ENCODE results near the gene SPACA5B.
"Not testable (repeated sequence)": the region's sequence is repeated elsewhere in the genome, so short reads cannot be mapped to it uniquely, and the experiment has no call there.

The SPACA5B gene

DNA sequence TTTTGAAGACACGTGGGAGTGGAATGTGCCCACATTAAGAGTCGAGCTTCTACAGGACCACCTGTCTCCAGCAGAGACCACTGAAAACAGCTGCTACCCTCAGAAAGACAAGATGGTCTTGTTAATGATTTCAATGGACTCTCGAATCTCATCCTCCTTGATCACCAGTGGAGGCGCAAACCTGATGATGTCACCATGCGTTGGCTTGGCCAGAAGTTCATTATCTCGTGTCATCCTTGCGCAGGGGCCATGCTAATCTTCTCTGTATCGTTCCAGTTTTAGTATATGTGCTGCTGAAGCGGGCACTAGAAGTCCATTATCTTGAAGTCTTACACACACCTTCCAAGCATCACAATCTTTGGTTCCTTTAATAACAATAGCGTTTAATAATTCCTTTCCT, 23.3 kb downstream of the SPACA5B start:
- TF ChIP-seq EZH2phosphoT487 (IDR thresholded peaks at IDR 0.05; ENCODE audit: borderline replicate concordance, low read length) (no peak), CTCF (IDR thresholded peaks at IDR 0.05; ENCODE audit: low read depth, low read length, poor library complexity, severe bottlenecking) (no peak)
- Histone ChIP-seq H3K27ac (ENCODE audit: low read depth, low read length) (no peak overlapping the region), H3K4me1 (ENCODE audit: control insufficient read depth, low read length) (no peaks in the 10 kb centered on the region), H3K4me3 (ENCODE audit: low read length) (no peak overlapping the region), H3F3A (ENCODE audit: control insufficient read depth, insufficient read depth) (no peaks in the 10 kb centered on the region), H3K27me3 (ENCODE audit: control insufficient read depth, low read length) (no peaks in the 10 kb centered on the region), H3K9me3 (ENCODE audit: control insufficient read depth, insufficient read depth, low read length) (no peaks in the 10 kb centered on the region), H3K9me2 (replicated peaks; ENCODE audit: control insufficient read depth, low read length) (no peaks in the 10 kb centered on the region), H3K36me3 (ENCODE audit: control insufficient read depth, low read length) (no peaks in the 10 kb centered on the region), H3K4me2 (ENCODE audit: low read length) (no peak overlapping the region), H3K79me2 (ENCODE audit: control insufficient read depth, low read length) (no peaks in the 10 kb centered on the region), H4K20me1 (ENCODE audit: control insufficient read depth, insufficient read depth, low read depth, low read length) (no peaks in the 10 kb centered on the region)

GRCh38 chrX:48154796-48155195, 24.4 kb downstream of the SPACA5B start:
- Histone ChIP-seq H3K9me2 (replicated peaks; ENCODE audit: control insufficient read depth, low read length) (no peaks in the 10 kb centered on the region), H3K4me1 (ENCODE audit: control insufficient read depth, low read length) (no peaks in the 10 kb centered on the region), H3K27ac (ENCODE audit: low read depth, low read length) (no peak overlapping the region), H3K79me2 (ENCODE audit: control insufficient read depth, low read length) (no peaks in the 10 kb centered on the region), H3K4me2 (ENCODE audit: low read length) (no peak overlapping the region), H3K36me3 (ENCODE audit: control insufficient read depth, low read length) (no peaks in the 10 kb centered on the region), H4K20me1 (ENCODE audit: control insufficient read depth, insufficient read depth, low read depth, low read length) (no peaks in the 10 kb centered on the region), H3K27me3 (ENCODE audit: control insufficient read depth, low read length) (no peaks in the 10 kb centered on the region), H3K9me3 (ENCODE audit: control insufficient read depth, insufficient read depth, low read length) (no peaks in the 10 kb centered on the region), H3F3A (ENCODE audit: control insufficient read depth, insufficient read depth) (no peaks in the 10 kb centered on the region), H3K4me3 (ENCODE audit: low read length) (no peak overlapping the region)
- no peak for TF ChIP-seq EZH2phosphoT487 (IDR thresholded peaks at IDR 0.05; ENCODE audit: borderline replicate concordance, low read length)
- no peak for TF ChIP-seq CTCF (IDR thresholded peaks at IDR 0.05; ENCODE audit: low read depth, low read length, poor library complexity, severe bottlenecking)

DNA sequence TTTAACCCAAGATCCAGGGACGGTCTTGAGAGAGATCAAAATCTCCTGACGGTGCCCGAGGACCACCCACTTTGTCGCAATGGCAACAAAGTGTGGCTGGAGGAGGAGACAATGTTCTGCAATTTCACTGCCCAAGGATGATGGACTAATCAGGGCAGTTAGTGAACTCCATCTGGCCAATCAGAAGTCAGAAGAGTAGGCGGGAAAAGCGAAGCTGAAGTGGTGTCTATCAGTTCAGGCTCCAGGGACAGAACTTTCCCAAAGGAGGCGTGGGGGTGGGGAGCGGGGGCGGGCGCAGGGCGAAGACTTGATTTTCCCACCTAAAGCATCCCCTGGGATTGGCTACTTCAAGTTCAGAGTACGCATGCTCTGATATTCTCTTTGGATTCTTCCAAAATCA, 25.6 kb downstream of the SPACA5B start:
- Histone ChIP-seq H4K20me1 (ENCODE audit: control insufficient read depth, insufficient read depth, low read depth, low read length) (no peaks in the 10 kb centered on the region), H3K27ac (ENCODE audit: low read depth, low read length) (no peak overlapping the region), H3K36me3 (ENCODE audit: control insufficient read depth, low read length) (no peaks in the 10 kb centered on the region), H3K27me3 (ENCODE audit: control insufficient read depth, low read length) (no peaks in the 10 kb centered on the region), H3K4me2 (ENCODE audit: low read length) (no peak overlapping the region), H3F3A (ENCODE audit: control insufficient read depth, insufficient read depth) (no peaks in the 10 kb centered on the region), H3K4me1 (ENCODE audit: control insufficient read depth, low read length) (no peaks in the 10 kb centered on the region), H3K9me2 (replicated peaks; ENCODE audit: control insufficient read depth, low read length) (no peaks in the 10 kb centered on the region), H3K4me3 (ENCODE audit: low read length) (no peak overlapping the region), H3K79me2 (ENCODE audit: control insufficient read depth, low read length) (no peaks in the 10 kb centered on the region), H3K9me3 (ENCODE audit: control insufficient read depth, insufficient read depth, low read length) (no peaks in the 10 kb centered on the region)
- no peak for TF ChIP-seq CTCF (IDR thresholded peaks at IDR 0.05; ENCODE audit: low read depth, low read length, poor library complexity, severe bottlenecking)

DNA sequence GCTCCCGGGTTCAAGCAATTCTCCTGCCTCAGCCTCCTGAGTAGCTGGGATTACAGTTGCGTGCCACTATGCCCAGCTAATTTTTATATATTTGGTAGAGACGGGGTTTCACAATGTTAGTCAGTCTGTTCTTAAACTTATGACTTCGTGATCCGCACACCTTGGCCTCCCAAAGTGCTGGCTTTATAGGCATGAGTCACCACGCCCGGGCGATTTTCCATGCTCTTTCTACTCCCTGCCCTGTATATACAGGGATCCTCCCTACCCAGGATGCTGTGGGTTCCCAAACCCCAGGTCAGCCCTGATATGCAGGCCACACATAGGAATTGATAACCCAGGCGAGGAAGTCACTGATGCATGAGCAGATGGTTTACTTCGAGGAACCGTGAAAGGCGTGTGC, 34.8 kb downstream of the SPACA5B start:
- H3K4me2 ChIP-seq (ENCODE audit: low read length): no peak overlapping the region
- no peaks in the 10 kb centered on the region for H3K79me2 ChIP-seq (ENCODE audit: control insufficient read depth, low read length)
- H4K20me1 ChIP-seq (ENCODE audit: control insufficient read depth, insufficient read depth, low read depth, low read length): no peaks in the 10 kb centered on the region
- no peaks in the 10 kb centered on the region for H3K9me2 ChIP-seq (replicated peaks; ENCODE audit: control insufficient read depth, low read length)
- no peaks in the 10 kb centered on the region for H3F3A ChIP-seq (ENCODE audit: control insufficient read depth, insufficient read depth)
- no peaks in the 10 kb centered on the region for H3K36me3 ChIP-seq (ENCODE audit: control insufficient read depth, low read length)
- H3K4me3 ChIP-seq (ENCODE audit: low read length): no peak overlapping the region
- H3K27me3 ChIP-seq (ENCODE audit: control insufficient read depth, low read length): no peaks in the 10 kb centered on the region
- no peaks in the 10 kb centered on the region for H3K9me3 ChIP-seq (ENCODE audit: control insufficient read depth, insufficient read depth, low read length)
- no peak overlapping the region for H3K27ac ChIP-seq (ENCODE audit: low read depth, low read length)
- H3K4me1 ChIP-seq (ENCODE audit: control insufficient read depth, low read length): no peaks in the 10 kb centered on the region
- TF ChIP-seq EZH2phosphoT487 (IDR thresholded peaks at IDR 0.05; ENCODE audit: borderline replicate concordance, low read length) (no peak), CTCF (IDR thresholded peaks at IDR 0.05; ENCODE audit: low read depth, low read length, poor library complexity, severe bottlenecking) (no peak)

DNA sequence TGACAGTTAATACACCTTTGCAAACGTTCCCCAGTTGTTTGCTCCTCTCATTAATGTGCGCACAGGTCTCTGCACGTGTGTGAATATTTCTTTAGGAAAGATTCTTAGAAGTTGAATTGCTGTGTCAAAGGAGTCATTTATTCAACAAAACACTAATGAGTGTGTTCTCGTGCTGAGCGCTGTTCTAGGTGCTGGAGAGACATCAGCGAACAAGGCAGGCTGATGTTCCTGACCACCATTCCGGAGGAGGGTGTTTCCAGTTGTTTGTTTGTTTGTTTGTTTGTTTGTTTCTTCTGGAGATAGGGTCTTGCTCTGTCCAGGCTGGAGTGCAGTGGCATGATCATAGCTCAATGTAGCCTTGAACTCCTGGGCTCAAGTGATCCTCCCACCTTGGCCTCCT, 35.9 kb downstream of the SPACA5B start:
- H3K4me3 ChIP-seq (ENCODE audit: low read length): not testable (repeated sequence)

More for the DNA sequence above, 35.9 kb downstream of the SPACA5B start:
- H3K79me2 ChIP-seq (ENCODE audit: control insufficient read depth, low read length); H3K9me2 ChIP-seq (replicated peaks; ENCODE audit: control insufficient read depth, low read length); H3K4me1 ChIP-seq (ENCODE audit: control insufficient read depth, low read length); H3K27me3 ChIP-seq (ENCODE audit: control insufficient read depth, low read length); H3K9me3 ChIP-seq (ENCODE audit: control insufficient read depth, insufficient read depth, low read length); H3K4me2 ChIP-seq (ENCODE audit: low read length); H4K20me1 ChIP-seq (ENCODE audit: control insufficient read depth, insufficient read depth, low read depth, low read length); H3K36me3 ChIP-seq (ENCODE audit: control insufficient read depth, low read length); H3F3A ChIP-seq (ENCODE audit: control insufficient read depth, insufficient read depth); H3K27ac ChIP-seq (ENCODE audit: low read depth, low read length): not testable (repeated sequence)

Data from DOHH2 (cell line).